OCI-LY1 (cell line): ENCODE results near the gene NCAM1.

Experiments used
- H2AFZ ChIP-seq: fragments of 200-600 bp; sonication (generic), shearing (Covaris generic); 2 replicates; pipeline ENCODE4 v1.6.0; 2014; ENCODE audit warnings: antibody characterized with exemption, mild to moderate bottlenecking, low read length
- H3F3A ChIP-seq: fragments of 200-600 bp; sonication (generic), shearing (Covaris generic); 2 replicates; pipeline ENCODE4 v1.6.0; 2014; ENCODE audit warnings: mild to moderate bottlenecking, antibody characterized with exemption, low read length, moderate library complexity; ENCODE audit not compliant: insufficient read depth
- H3K27ac ChIP-seq: fragments of 200-600 bp; sonication (generic); 2 replicates; pipeline ENCODE4 v1.5.1; 2014; ENCODE audit warnings: low read length, mixed run types, mild to moderate bottlenecking, low read depth; ENCODE audit not compliant: poor library complexity, severe bottlenecking
- H3K27me3 ChIP-seq: fragments of 200-600 bp; sonication (generic); 2 replicates; pipeline ENCODE4 v1.6.0; 2014; ENCODE audit warnings: antibody characterized with exemption, mild to moderate bottlenecking, low read length, moderate library complexity; ENCODE audit not compliant: insufficient read depth
- H3K36me3 ChIP-seq: fragments of 200-600 bp; sonication (generic); 2 replicates; pipeline ENCODE4 v1.6.1; 2014; ENCODE audit warnings: mild to moderate bottlenecking, antibody characterized with exemption, low read length, moderate library complexity, mixed read lengths; ENCODE audit not compliant: insufficient read depth
- H3K4me1 ChIP-seq: fragments of 200-600 bp; sonication (generic); 2 replicates; pipeline ENCODE4 v1.5.1; 2014; ENCODE audit warnings: mild to moderate bottlenecking, low read length, moderate library complexity; ENCODE audit not compliant: insufficient read depth, severe bottlenecking
- H3K4me2 ChIP-seq: fragments of 200-600 bp; sonication (generic), shearing (Covaris generic); 2 replicates; pipeline ENCODE4 v1.6.1; 2014; ENCODE audit warnings: low read length
- H3K4me3 ChIP-seq: fragments of 200-600 bp; sonication (generic); 2 replicates; pipeline ENCODE4 v1.5.1; 2014; ENCODE audit warnings: low read length, low read depth, mild to moderate bottlenecking, mixed read lengths; ENCODE audit not compliant: poor library complexity, severe bottlenecking
- H3K79me2 ChIP-seq: fragments of 200-600 bp; shearing (Covaris generic); 2 replicates; pipeline ENCODE4 v1.6.1; 2016; ENCODE audit warnings: mixed run types, low read length, mixed read lengths; ENCODE audit not compliant: insufficient read depth
- H3K9ac ChIP-seq: fragments of 200-600 bp; sonication (generic), shearing (Covaris generic); 2 replicates; pipeline ENCODE4 v1.6.1; 2014; ENCODE audit warnings: mild to moderate bottlenecking, low read length, mixed read lengths
- H3K9me2 ChIP-seq: fragments of 200-600 bp; sonication (generic), shearing (Covaris generic); 2 replicates; pipeline ENCODE4 v1.6.1; 2014; ENCODE audit warnings: low read depth, mild to moderate bottlenecking, low read length, mixed read lengths
- H3K9me3 ChIP-seq: fragments of 200-600 bp; shearing (Covaris generic); 2 replicates; pipeline ENCODE4 v1.6.1; 2014; ENCODE audit warnings: low read length, mixed read lengths
- H4K20me1 ChIP-seq: fragments of 200-600 bp; sonication (generic), shearing (Covaris generic); 2 replicates; pipeline ENCODE4 v1.6.0; 2016; ENCODE audit warnings: mild to moderate bottlenecking, low read length; ENCODE audit not compliant: insufficient read depth
- CTCF ChIP-seq: fragments of 200-600 bp; sonication (generic), shearing (Covaris generic); IDR thresholded peaks from 2 replicates; pipeline ENCODE4 v1.5.1; 2017; ENCODE audit warnings: mild to moderate bottlenecking, antibody characterized with exemption, low read length, moderate library complexity, mixed read lengths
- EZH2 ChIP-seq: fragments of 200-600 bp; sonication (generic), shearing (Covaris generic); IDR thresholded peaks from 2 replicates; pipeline ENCODE4 v1.8.0; 2017; ENCODE audit warnings: borderline replicate concordance, mixed run types, mild to moderate bottlenecking, antibody characterized with exemption, low read length, moderate library complexity, mixed read lengths

NCAM1 gene

GRCh38 chr11:113105592-113105991 is 144.4 kb downstream of the NCAM1 start:
- H3K9me2 ChIP-seq = no peaks in the 10 kb centered on the region
- H3F3A ChIP-seq = no peaks in the 10 kb centered on the region
- H3K36me3 ChIP-seq = no peaks in the 10 kb centered on the region
- H3K27ac ChIP-seq = no peak overlapping the region
- no peaks in the 10 kb centered on the region for H3K27me3 ChIP-seq
- H3K4me2 ChIP-seq = no peak overlapping the region
- no peak overlapping the region for H3K4me3 ChIP-seq
- H4K20me1 ChIP-seq = no peaks in the 10 kb centered on the region
- H3K9me3 ChIP-seq = no peaks in the 10 kb centered on the region
- H3K9ac ChIP-seq = no peak overlapping the region
- TF ChIP-seq EZH2 (no peak), CTCF (no peak)
- H3K79me2 ChIP-seq = no peaks in the 10 kb centered on the region
- no peaks in the 10 kb centered on the region for H3K4me1 ChIP-seq
- H2AFZ ChIP-seq = no peak overlapping the region

GRCh38 chr11:113106507-113106906 is 145.3 kb downstream of the NCAM1 start:
- TF ChIP-seq EZH2 (no peak), CTCF (no peak)
- no peaks in the 10 kb centered on the region for H3K79me2 ChIP-seq
- no peaks in the 10 kb centered on the region for H3K9me2 ChIP-seq

GRCh38 chr11:113110046-113110445 is 148.8 kb downstream of the NCAM1 start:
- H3K4me1 ChIP-seq = no peaks in the 10 kb centered on the region
- no peak overlapping the region for H3K4me2 ChIP-seq
- H3K27ac ChIP-seq = no peak overlapping the region
- H3K9ac ChIP-seq = no peak overlapping the region
- no peaks in the 10 kb centered on the region for H3K27me3 ChIP-seq
- TF ChIP-seq CTCF (no peak), EZH2 (no peak)
- H4K20me1 ChIP-seq = no peaks in the 10 kb centered on the region
- H3K79me2 ChIP-seq = no peaks in the 10 kb centered on the region
- no peaks in the 10 kb centered on the region for H3K9me3 ChIP-seq
- no peak overlapping the region for H2AFZ ChIP-seq
- no peak overlapping the region for H3K4me3 ChIP-seq
- no peaks in the 10 kb centered on the region for H3K36me3 ChIP-seq
- H3F3A ChIP-seq = no peaks in the 10 kb centered on the region
- no peaks in the 10 kb centered on the region for H3K9me2 ChIP-seq

More at GRCh38 chr11:113106507-113106906, 145.3 kb downstream of the NCAM1 start:
- Histone ChIP-seq H3K27ac (no peak overlapping the region), H3K36me3 (no peaks in the 10 kb centered on the region), H2AFZ (no peak overlapping the region), H3K9ac (no peak overlapping the region), H3K4me3 (no peak overlapping the region), H3F3A (no peaks in the 10 kb centered on the region), H3K4me1 (no peaks in the 10 kb centered on the region), H4K20me1 (no peaks in the 10 kb centered on the region), H3K9me3 (no peaks in the 10 kb centered on the region), H3K27me3 (no peaks in the 10 kb centered on the region), H3K4me2 (no peak overlapping the region)
